HepG2 (cell line): ENCODE data around the gene TMEM151A. TPM values are rescaled to one million over a fixed set of nuclear protein-coding genes. Genes with fewer than 3 reads are reported as not detected.

Experiments used
- AHDC1 ChIP-seq: sonication (generic); formaldehyde crosslinking; IDR thresholded peaks from 2 replicates; pipeline ENCODE4 v1.5.1; 2020; ENCODE audit warnings: mild to moderate bottlenecking, missing genetic modification reagents, borderline replicate concordance
- BCL6 ChIP-seq: IDR thresholded peaks from 2 replicates; pipeline ENCODE4 v1.6.1; 2016; ENCODE audit warnings: missing genetic modification reagents, missing compliant biosample characterization
- CTCF ChIP-seq: sonication (generic); formaldehyde crosslinking; IDR thresholded peaks from 2 replicates; pipeline ENCODE4 v1.5.0; 2020; ENCODE audit warnings: mild to moderate bottlenecking, missing genetic modification reagents, moderate library complexity
- IRF2 ChIP-seq: IDR thresholded peaks from 2 replicates; pipeline ENCODE4 v1.6.1; 2018; ENCODE audit warnings: missing genetic modification reagents, missing compliant biosample characterization
- NKX3-1 ChIP-seq: sonication (generic); formaldehyde crosslinking; IDR thresholded peaks from 2 replicates; pipeline ENCODE4 v1.5.0; 2020; ENCODE audit warnings: missing genetic modification reagents
- POLR2AphosphoS2 ChIP-seq: IDR thresholded peaks from 2 replicates; pipeline ENCODE4 v1.6.1; 2011; ENCODE audit warnings: low read depth, low read length, improper control_type of control experiment
- RCOR2 ChIP-seq: IDR thresholded peaks from 2 replicates; pipeline ENCODE4 v1.6.1; 2016; ENCODE audit warnings: missing biosample characterization, missing genetic modification reagents
- SOX6 ChIP-seq, 2 experiments: fragments of 450-650 bp in 1 of 2; sonication (generic) in 1 of 2; formaldehyde crosslinking in 1 of 2; IDR thresholded peaks; 2 replicates each; pipeline versions ENCODE4 v1.4.0 to v1.6.1; 2017 to 2020; ENCODE audit warnings: antibody characterized with exemption in 1 of 2, mild to moderate bottlenecking in 1 of 2, missing genetic modification reagents in 1 of 2
- TGIF2 ChIP-seq: IDR thresholded peaks from 2 replicates; pipeline ENCODE4 v1.6.1; 2016; ENCODE audit warnings: control low read depth, missing compliant biosample characterization
- ZNF276 ChIP-seq: sonication (generic); formaldehyde crosslinking; IDR thresholded peaks from 2 replicates; pipeline ENCODE4 v1.4.0; 2020; ENCODE audit warnings: mild to moderate bottlenecking, low read depth, missing genetic modification reagents
- ZNF572 ChIP-seq: sonication (generic); formaldehyde crosslinking; IDR thresholded peaks from 2 replicates; pipeline ENCODE4 v1.5.1; 2020; ENCODE audit warnings: mild to moderate bottlenecking, missing genetic modification reagents
- ZNF589 ChIP-seq: sonication (generic); formaldehyde crosslinking; conservative IDR thresholded peaks from 2 replicates; pipeline ENCODE4 v1.8.0; 2022; ENCODE audit warnings: mild to moderate bottlenecking, moderate library complexity, missing genetic modification reagents
- ZNF607 ChIP-seq: sonication (generic); formaldehyde crosslinking; IDR thresholded peaks from 2 replicates; pipeline ENCODE4 v1.5.1; 2020; ENCODE audit warnings: missing genetic modification reagents, mild to moderate bottlenecking, borderline replicate concordance
- ZNF770 ChIP-seq: sonication (generic); formaldehyde crosslinking; IDR thresholded peaks from 2 replicates; pipeline ENCODE4 v1.5.0; 2020; ENCODE audit warnings: mild to moderate bottlenecking, missing genetic modification reagents
- ZNF782 ChIP-seq: sonication (generic); formaldehyde crosslinking; IDR thresholded peaks from 2 replicates; pipeline ENCODE4 v1.4.0; 2020; ENCODE audit warnings: missing genetic modification reagents, mild to moderate bottlenecking, borderline replicate concordance
- ZSCAN12 ChIP-seq: sonication (generic); formaldehyde crosslinking; IDR thresholded peaks from 2 replicates; pipeline ENCODE4 v1.9.0; 2021; ENCODE audit warnings: mild to moderate bottlenecking, missing genetic modification reagents
- polyA plus RNA-seq, 8 experiments: library from polyadenylated mRNA; depleted of rRNA in 3 of 8; stranded (reverse) in 7 of 8; unstranded in 1 of 8; fragments of >200 nt; fragmentation: Illumina TruSeq in 4 of 8; extraction: Trizol in 4 of 8; gene quantifications; 2 replicates each; pipeline versions ENCODE4 v1.2.1 to v1.2.3, GENCODE V29; 2011 to 2016; ENCODE audit warnings: low read depth in 4 of 8, missing spikeins in 1 of 8, mixed read lengths in 1 of 8; ENCODE audit not compliant: insufficient read depth in 1 of 8
- total RNA-seq, 5 experiments: library from RNA; depleted of rRNA; stranded (reverse); fragments of >200 nt; fragmentation: Illumina TruSeq; extraction: Trizol; gene quantifications; 2 replicates each; pipeline ENCODE4 v1.2.3, GENCODE V29; 2016; ENCODE audit warnings: low read depth in 1 of 5

The TMEM151A gene
- total and polyA plus RNA-seq, 2 of the 13 experiments (the other 11 are each of a cell fraction or from before 2014, with no cell fraction given), result 0.18 to 0.33 TPM

GRCh38 chr11:66282468-66283455 is 8.9 kb upstream of the TMEM151A start (continued):
- peak; percentile 48; the same call in 1 of the 2 replicates for TF ChIP-seq IRF2
- TF ChIP-seq SOX6 (IDR thresholded peaks at IDR 0.05), result no peak
- peak; percentile 45; the same call in 1 of the 2 replicates for TF ChIP-seq SOX6 (CRISPR knock-in tag; IDR thresholded peaks at IDR 0.05)
- 0 out of 2 replicates have a peak, but pooled peaks have one; percentile 54 for TF ChIP-seq ZNF607
- peak; percentile 79 for TF ChIP-seq TGIF2 (CRISPR knock-in tag)
- TF ChIP-seq ZNF782 (CRISPR knock-in tag), result peak; percentile 76; the same call in 1 of the 2 replicates
- TF ChIP-seq CTCF (CRISPR knock-in tag), result peak; percentile 98
- TF ChIP-seq ZNF770 (CRISPR knock-in tag), result no peak
- TF ChIP-seq ZNF572 (CRISPR knock-in tag), result peak; percentile 77; the same call in 1 of the 2 replicates
- peak; percentile 33; the same call in 1 of the 2 replicates for TF ChIP-seq BCL6 (CRISPR knock-in tag)
- TF ChIP-seq ZNF276 (CRISPR knock-in tag), result no peak
- TF ChIP-seq ZSCAN12, result no peak
- TF ChIP-seq POLR2AphosphoS2, result no peak
- no peak for TF ChIP-seq ZNF589 (CRISPR knock-in tag)
- no peak for TF ChIP-seq NKX3-1 (CRISPR knock-in tag)
- no peak for TF ChIP-seq AHDC1 (CRISPR knock-in tag)
- TF ChIP-seq RCOR2 (CRISPR knock-in tag), result 0 out of 2 replicates have a peak, but pooled peaks have one; percentile 27
